Endothelial cell of umbilical vein (primary cell): ENCODE results near the gene CAMTA1. TPM values are rescaled to one million over a fixed set of nuclear protein-coding genes. Genes with fewer than 3 reads are reported as not detected.

Experiments used
- BruUV-seq: library from RNA; stranded (reverse); fragments of 400-500 nt; replicated peaks from 2 replicates; lab custom pipeline; 2021; lab: Mats Ljungman, UMichigan
- CTCF ChIA-PET: fragments of 300-600, 350-600 bp; sonication (Branson Sonifier 250); formaldehyde crosslinking; loops from one replicate; lab custom pipeline; 2021; ENCODE audit warnings: antibody characterized with exemption, inconsistent platforms; lab: Charles Lee
- POLR2A ChIA-PET: fragments of 300-600, 350-600 bp; sonication (Branson Sonifier 250); formaldehyde crosslinking; loops from one replicate; lab custom pipeline; 2021; ENCODE audit warnings: antibody characterized with exemption, inconsistent platforms; lab: Charles Lee
- DNase-seq: peaks from one replicate; pipeline ENCODE4 v3.0.0-alpha.2; 2011; ENCODE audit warnings: low read depth, low spot score
- FAIRE-seq: peaks from 2 replicates; lab custom pipeline; 2011; peaks lifted over from hg19 to GRCh38; lab: Jason Lieb, UNC
- H2AFZ ChIP-seq: 2 replicates; pipeline ENCODE4 v1.6.0; 2012; ENCODE audit warnings: low read depth, low read length, control low read depth, inconsistent platforms
- H3K27ac ChIP-seq: 2 replicates; pipeline ENCODE4 v1.5.1; 2011; ENCODE audit warnings: low read depth, mild to moderate bottlenecking, control low read depth, low read length, moderate library complexity; ENCODE audit not compliant: insufficient read depth
- H3K27me3 ChIP-seq, 2 experiments: 2 replicates each; pipeline versions ENCODE4 v1.6.0 to v1.6.1; 2011; ENCODE audit warnings: low read length in 2 of 2, mixed read lengths in 1 of 2; ENCODE audit not compliant: control insufficient read depth in 2 of 2, insufficient read depth in 2 of 2
- H3K36me3 ChIP-seq, 2 experiments: 2 replicates in 1 of 2; 3 replicates in 1 of 2; pipeline ENCODE4 v1.5.1; 2011; ENCODE audit warnings: low read length in 2 of 2, mild to moderate bottlenecking in 1 of 2, moderate library complexity in 1 of 2; ENCODE audit not compliant: control insufficient read depth in 2 of 2, insufficient read depth in 2 of 2; ENCODE audit errors: extremely low read depth in 1 of 2
- H3K4me1 ChIP-seq: 3 replicates; pipeline ENCODE4 v1.5.1; 2011; ENCODE audit warnings: mild to moderate bottlenecking, low read length; ENCODE audit not compliant: control insufficient read depth, insufficient read depth; ENCODE audit errors: extremely low read depth
- H3K4me2 ChIP-seq: 2 replicates; pipeline ENCODE4 v1.6.1; 2011; ENCODE audit warnings: low read length, control low read depth, mixed read lengths; ENCODE audit not compliant: insufficient read depth
- H3K4me3 ChIP-seq, 3 experiments: fragments of 200-600 bp in 1 of 3; sonication (generic), shearing (Covaris generic) in 1 of 3; replicated peaks in 1 of 3; 2 replicates each; pipeline ENCODE4 v1.5.1; 2011 to 2016; ENCODE audit warnings: control low read depth in 3 of 3, low read length in 3 of 3, mild to moderate bottlenecking in 2 of 3, inconsistent platforms in 1 of 3, low read depth in 1 of 3, moderate library complexity in 1 of 3; ENCODE audit not compliant: insufficient read depth in 1 of 3
- H3K79me2 ChIP-seq: 2 replicates; pipeline ENCODE4 v1.6.0; 2012; ENCODE audit warnings: low read length, inconsistent platforms; ENCODE audit not compliant: control insufficient read depth, insufficient read depth
- H3K9ac ChIP-seq: replicated peaks from 2 replicates; pipeline ENCODE3; 2011; ENCODE audit warnings: low read length, control low read depth; ENCODE audit not compliant: insufficient read depth; ENCODE audit errors: extremely low read depth
- H3K9me1 ChIP-seq: replicated peaks from 3 replicates; pipeline ENCODE4 v1.6.0; 2011; ENCODE audit warnings: mild to moderate bottlenecking, low read length; ENCODE audit not compliant: control insufficient read depth, insufficient read depth; ENCODE audit errors: extremely low read depth
- H3K9me3 ChIP-seq: replicated peaks from 2 replicates; pipeline ENCODE4 v1.5.1; 2012; ENCODE audit warnings: low read length, inconsistent platforms; ENCODE audit not compliant: control insufficient read depth, insufficient read depth
- H4K20me1 ChIP-seq: replicated peaks from 2 replicates; pipeline ENCODE3; 2011; ENCODE audit warnings: mild to moderate bottlenecking, low read length; ENCODE audit not compliant: control insufficient read depth, insufficient read depth; ENCODE audit errors: extremely low read depth
- EZH2 ChIP-seq: IDR thresholded peaks from 2 replicates; pipeline ENCODE4 v1.6.1; 2012; ENCODE audit warnings: borderline replicate concordance, low read depth, mild to moderate bottlenecking, moderate library complexity, low read length, inconsistent platforms; ENCODE audit not compliant: severe bottlenecking
- FOS ChIP-seq: IDR thresholded peaks from 2 replicates; pipeline ENCODE4 v1.6.1; 2011; ENCODE audit warnings: mild to moderate bottlenecking, low read length, moderate library complexity, borderline replicate concordance; ENCODE audit not compliant: insufficient read depth
- GATA2 ChIP-seq: IDR thresholded peaks from 2 replicates; pipeline ENCODE4 v1.7.0; 2011; ENCODE audit warnings: low read depth, mild to moderate bottlenecking, moderate library complexity, mixed read lengths, low read length; ENCODE audit not compliant: insufficient read length, insufficient read depth
- JUN ChIP-seq: IDR thresholded peaks from 2 replicates; pipeline ENCODE4 v1.6.1; 2011; ENCODE audit warnings: borderline replicate concordance, low read depth; ENCODE audit not compliant: insufficient read length, insufficient read depth
- MYC ChIP-seq: IDR thresholded peaks from one replicate; pipeline ENCODE4 v1.6.1; 2011; ENCODE audit warnings: mild to moderate bottlenecking, low read depth, low read length
- POLR2A ChIP-seq: IDR thresholded peaks from 2 replicates; pipeline ENCODE4 v1.6.1; 2012; ENCODE audit warnings: low read depth, mild to moderate bottlenecking, control low read depth, low read length
- POLR2AphosphoS5 ChIP-seq: IDR thresholded peaks from 2 replicates; pipeline ENCODE4 v1.6.1; 2012; ENCODE audit warnings: low read depth, mild to moderate bottlenecking, control low read depth, low read length, moderate library complexity; ENCODE audit not compliant: insufficient read depth
- dilution Hi-C: fragments of 300-500 bp; cut with MboI; formaldehyde crosslinking; loops from one replicate; pipeline ENCODE4 v1.15.0; 2019; ENCODE audit warnings: low sequenced_read_pairs; ENCODE audit not compliant: extremely low pct_ligation_motif_present
- intact Hi-C: fragments of 100-400 bp; cut with micrococcal nuclease; formaldehyde crosslinking; loops from one replicate; pipeline ENCODE4 v1.10.0; 2022
- polyA plus RNA-seq, 4 experiments: library from polyadenylated mRNA; depleted of rRNA in 3 of 4; stranded (reverse) in 3 of 4; unstranded in 1 of 4; fragments of >200 nt; gene quantifications; 2 replicates each; pipeline versions ENCODE4 v1.2.1 to v1.2.3, GENCODE V29; 2011 to 2012; ENCODE audit warnings: missing spikeins in 1 of 4
- total RNA-seq: library from RNA; stranded (reverse); gene quantifications from 2 replicates; pipeline ENCODE4 v1.2.3, GENCODE V29; 2021
- TF ChIP-seq, protein P1 (sequence below): IDR thresholded peaks from 2 replicates; pipeline ENCODE4 v1.6.1; 2011; ENCODE audit not compliant: insufficient read depth, insufficient read length
- TF ChIP-seq, protein P2 (sequence below), 2 donors: IDR thresholded peaks; 1 replicate in 1 of 2; 2 replicates in 1 of 2; pipeline ENCODE4 v1.5.1; 2011; ENCODE audit warnings: low read length in 2 of 2, mild to moderate bottlenecking in 2 of 2, moderate library complexity in 2 of 2, control low read depth in 1 of 2, inconsistent platforms in 1 of 2, low read depth in 1 of 2; ENCODE audit not compliant: insufficient read depth in 1 of 2; ENCODE audit errors: extremely low read depth in 1 of 2

The CAMTA1 gene
- total and polyA plus RNA-seq, 2 donors (not counting 3 experiments of a cell fraction or from before 2014, with no cell fraction given) = 50.8 to 92.7 TPM

DNA sequence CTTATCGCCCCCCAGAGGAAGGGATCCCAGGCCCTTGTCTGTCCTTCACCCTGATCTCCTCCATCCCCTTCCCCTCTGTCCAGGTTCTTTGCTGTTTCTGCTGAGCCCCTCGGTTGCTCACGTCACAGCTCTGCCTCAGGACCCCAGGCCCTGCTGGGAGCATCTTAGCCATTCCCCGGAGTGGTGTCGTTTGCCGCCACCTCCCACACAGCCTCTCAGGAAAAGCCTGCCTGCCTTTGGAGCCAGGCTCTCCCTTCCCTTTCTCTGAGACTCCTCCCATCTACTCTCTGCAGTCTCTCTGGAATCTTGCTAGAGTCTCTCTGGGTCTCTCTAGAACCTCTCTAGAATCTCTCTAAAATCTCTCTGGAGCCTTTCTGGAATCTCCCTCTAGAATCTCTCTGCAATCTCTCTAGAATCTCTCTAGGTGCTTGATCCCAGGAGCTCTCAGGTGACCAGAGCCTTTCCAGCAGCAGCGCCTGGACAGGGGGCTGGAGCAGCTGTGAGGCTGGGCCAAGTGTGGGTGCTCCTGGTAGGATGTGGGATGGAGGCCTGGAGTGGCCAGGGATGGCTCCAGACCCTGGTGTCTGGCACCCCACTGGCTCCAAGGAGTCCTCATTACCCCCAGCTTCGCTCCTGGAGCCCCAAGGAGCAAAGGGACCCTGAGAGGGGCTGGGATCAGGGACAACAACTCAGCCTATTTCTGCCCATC lies 702.7 kb downstream of the CAMTA1 start:
- dilution Hi-C loops (no loop called here), intact Hi-C loops (no loop called here)
- Histone ChIP-seq H3K9me3 (no peaks in the 10 kb centered on the region), H3K27me3 (no peaks in the 10 kb centered on the region), H3K36me3 (no peaks in the 10 kb centered on the region), H3K4me2 (no peak overlapping the region), H3K9ac (no peak overlapping the region), H4K20me1 (no peaks in the 10 kb centered on the region), H3K27ac (no peak overlapping the region), H3K4me1 (no peaks in the 10 kb centered on the region), H3K79me2 (no peaks in the 10 kb centered on the region), H3K4me3 (no peak overlapping the region), H2AFZ (no peak overlapping the region), H3K9me1 (no peaks in the 10 kb centered on the region)
- TF ChIP-seq MYC = no peak
- TF ChIP-seq, protein P1, sequence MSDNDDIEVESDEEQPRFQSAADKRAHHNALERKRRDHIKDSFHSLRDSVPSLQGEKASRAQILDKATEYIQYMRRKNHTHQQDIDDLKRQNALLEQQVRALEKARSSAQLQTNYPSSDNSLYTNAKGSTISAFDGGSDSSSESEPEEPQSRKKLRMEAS = no peak
- TF ChIP-seq POLR2A = no peak
- TF ChIP-seq GATA2 = no peak
- TF ChIP-seq, protein P2, sequence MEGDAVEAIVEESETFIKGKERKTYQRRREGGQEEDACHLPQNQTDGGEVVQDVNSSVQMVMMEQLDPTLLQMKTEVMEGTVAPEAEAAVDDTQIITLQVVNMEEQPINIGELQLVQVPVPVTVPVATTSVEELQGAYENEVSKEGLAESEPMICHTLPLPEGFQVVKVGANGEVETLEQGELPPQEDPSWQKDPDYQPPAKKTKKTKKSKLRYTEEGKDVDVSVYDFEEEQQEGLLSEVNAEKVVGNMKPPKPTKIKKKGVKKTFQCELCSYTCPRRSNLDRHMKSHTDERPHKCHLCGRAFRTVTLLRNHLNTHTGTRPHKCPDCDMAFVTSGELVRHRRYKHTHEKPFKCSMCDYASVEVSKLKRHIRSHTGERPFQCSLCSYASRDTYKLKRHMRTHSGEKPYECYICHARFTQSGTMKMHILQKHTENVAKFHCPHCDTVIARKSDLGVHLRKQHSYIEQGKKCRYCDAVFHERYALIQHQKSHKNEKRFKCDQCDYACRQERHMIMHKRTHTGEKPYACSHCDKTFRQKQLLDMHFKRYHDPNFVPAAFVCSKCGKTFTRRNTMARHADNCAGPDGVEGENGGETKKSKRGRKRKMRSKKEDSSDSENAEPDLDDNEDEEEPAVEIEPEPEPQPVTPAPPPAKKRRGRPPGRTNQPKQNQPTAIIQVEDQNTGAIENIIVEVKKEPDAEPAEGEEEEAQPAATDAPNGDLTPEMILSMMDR (IDR thresholded peaks at IDR 0.05; ENCODE audit: extremely low read depth in 1 of 2, insufficient read depth in 1 of 2, low read depth in 1 of 2, low read length in 2 of 2) = no peak
- ChIA-PET CTCF (no interaction called here), POLR2A (no interaction called here)
- no TSS peak for BruUV-seq
- FAIRE-seq = no peak
- DNase-seq = no peak

DNA sequence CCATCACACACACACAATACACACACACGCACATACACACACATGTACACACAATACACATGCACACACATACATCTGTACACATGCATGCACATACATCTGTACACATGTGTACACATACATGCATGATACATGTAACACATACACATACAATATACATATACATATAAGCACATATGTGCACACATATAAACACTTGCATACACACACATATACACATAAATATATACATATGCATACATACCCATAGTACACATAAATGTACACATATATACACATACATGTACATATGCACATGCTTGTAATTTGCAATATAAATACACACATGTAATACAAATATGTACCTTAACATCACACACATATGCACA lies 703.2 kb downstream of the CAMTA1 start:
- DNase-seq = no peak
- dilution Hi-C loops = no loop called here
- TF ChIP-seq EZH2 = no peak
- TF ChIP-seq POLR2A = no peak
- TF ChIP-seq, protein P2 (IDR thresholded peaks at IDR 0.05; ENCODE audit: extremely low read depth in 1 of 2, insufficient read depth in 1 of 2, low read depth in 1 of 2, low read length in 2 of 2) = no peak
- TF ChIP-seq, protein P1 = no peak
- TF ChIP-seq GATA2 = no peak
- no peak for TF ChIP-seq FOS
- no peak for TF ChIP-seq JUN
- no peak for TF ChIP-seq POLR2AphosphoS5
- TF ChIP-seq MYC = no peak
- intact Hi-C loops = no loop called here
- Histone ChIP-seq H3K79me2 (no peaks in the 10 kb centered on the region), H3K4me1 (no peaks in the 10 kb centered on the region), H3K27me3 (no peaks in the 10 kb centered on the region), H3K4me2 (no peak overlapping the region), H3K4me3 (no peak overlapping the region), H2AFZ (no peak overlapping the region), H3K27ac (no peak overlapping the region), H3K9me3 (no peaks in the 10 kb centered on the region), H3K9ac (no peak overlapping the region), H3K9me1 (no peaks in the 10 kb centered on the region), H3K36me3 (no peaks in the 10 kb centered on the region), H4K20me1 (no peaks in the 10 kb centered on the region)
- no peak for FAIRE-seq
- POLR2A ChIA-PET = no interaction called here
- CTCF ChIA-PET = no interaction called here
- no TSS peak for BruUV-seq
